Measurements from ENCODE around the gene NLK.
"Not testable (repeated sequence)": the region's sequence is repeated elsewhere in the genome, so short reads cannot be mapped to it uniquely, and the experiment has no call there.

NLK gene

DNA sequence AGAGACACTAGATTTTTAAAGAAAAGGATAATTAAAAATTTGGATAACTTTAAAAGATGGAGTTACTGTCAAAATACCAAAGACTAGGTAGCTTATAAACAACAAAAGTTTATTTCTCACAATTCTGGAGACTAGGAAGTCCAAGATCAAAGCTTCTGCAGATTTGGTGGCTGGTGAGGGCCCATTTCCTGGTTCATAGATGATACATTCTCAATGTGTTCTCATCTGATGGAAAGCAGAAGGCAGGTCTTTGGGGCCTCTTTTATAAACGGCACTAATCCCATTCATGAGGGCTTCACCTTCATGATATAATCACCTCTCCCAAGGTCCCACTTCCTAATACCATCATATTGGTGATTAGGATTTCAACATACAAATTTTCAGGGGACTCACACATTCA lies 33.7 kb downstream of the NLK start:
- in situ Hi-C loops (cut with MboI; ENCODE audit: low pct_unique_long_range_greater_than_20kb, low sequenced_read_pairs, unreplicated experiment), result no loop called here
- DNase-seq (ENCODE audit: low spot score), result no peak
- no peak for TF ChIP-seq CTCF (IDR thresholded peaks at IDR 0.05; ENCODE audit: extremely low read depth, insufficient read depth, missing control alignments)

DNA sequence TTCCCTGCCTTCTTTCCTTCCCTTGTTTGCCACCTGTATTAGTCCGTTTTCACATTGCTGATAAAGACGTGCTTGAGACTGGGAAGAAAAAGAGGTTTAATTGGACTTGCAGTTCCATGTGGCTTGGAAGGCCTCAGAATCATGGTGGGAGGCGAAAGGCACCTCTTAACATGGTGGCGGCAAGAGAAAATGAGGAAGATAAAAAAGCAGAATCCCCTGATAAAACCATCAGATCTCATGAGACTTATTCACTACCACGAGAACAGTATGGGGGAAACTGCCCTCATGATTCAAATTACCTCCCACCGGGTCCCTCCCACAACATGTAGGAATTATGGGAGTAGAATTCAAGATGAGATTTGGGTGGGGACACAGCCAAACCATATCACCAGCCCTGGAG lies 34.7 kb downstream of the NLK start:
- DNase-seq (ENCODE audit: low spot score); in situ Hi-C loops (cut with MboI; ENCODE audit: low pct_unique_long_range_greater_than_20kb, low sequenced_read_pairs, unreplicated experiment): not testable (repeated sequence)

DNA sequence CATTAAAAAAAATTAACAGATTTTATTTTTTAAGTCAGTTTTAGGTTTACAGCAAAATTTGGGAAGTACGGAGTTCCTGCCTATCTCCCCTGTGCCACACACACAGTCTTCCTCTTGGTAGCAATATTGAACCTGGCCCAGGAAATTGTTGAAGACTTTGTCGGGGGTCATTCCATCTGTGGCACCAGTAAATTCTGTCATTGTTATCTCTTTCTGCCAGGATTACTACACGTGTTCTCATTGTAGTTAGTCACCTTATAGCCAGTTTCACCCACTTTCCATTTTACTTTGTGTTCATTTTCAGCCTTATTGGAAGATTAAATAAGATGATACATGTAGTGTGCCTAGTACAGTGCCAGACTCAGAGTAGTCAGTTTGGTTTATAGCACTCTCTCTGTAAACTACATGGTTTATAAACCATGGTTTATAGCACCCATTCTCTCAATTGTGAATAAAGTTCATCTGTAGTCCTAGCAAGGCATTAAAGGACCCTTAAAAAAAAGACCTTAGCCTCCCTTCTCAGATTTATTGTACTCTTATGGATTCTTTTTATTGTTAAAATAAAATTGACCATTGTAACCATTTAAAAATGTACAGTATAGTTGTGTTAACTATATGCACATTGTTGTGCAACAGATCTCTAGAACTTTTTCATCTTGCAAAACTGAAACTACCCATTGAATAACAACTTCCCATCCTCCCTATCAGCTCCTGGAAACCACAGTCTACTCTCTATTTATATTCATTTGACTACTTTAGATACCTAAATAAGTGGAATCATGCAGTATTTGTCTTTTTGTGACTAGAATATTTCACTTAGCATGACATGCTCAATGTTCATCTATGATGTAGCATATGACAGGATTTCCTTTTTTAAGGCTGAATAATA lies 36.1 kb downstream of the NLK start:
- in situ Hi-C loops (cut with MboI; ENCODE audit: low pct_unique_long_range_greater_than_20kb, low sequenced_read_pairs, unreplicated experiment), result no loop called here
- no peak for TF ChIP-seq CTCF (IDR thresholded peaks at IDR 0.05; ENCODE audit: extremely low read depth, insufficient read depth, missing control alignments)
- no peak for DNase-seq (ENCODE audit: low spot score)

- DNase-seq (ENCODE audit: low spot score), result no peak
- TF ChIP-seq CTCF (IDR thresholded peaks at IDR 0.05; ENCODE audit: extremely low read depth, insufficient read depth, missing control alignments), result no peak
- in situ Hi-C loops (cut with MboI; ENCODE audit: low pct_unique_long_range_greater_than_20kb, low sequenced_read_pairs, unreplicated experiment), result no loop called here
These were observed 39.0 kb downstream of the NLK start for GRCh38 chr17:28081467-28081866.

- no peak for TF ChIP-seq CTCF (IDR thresholded peaks at IDR 0.05; ENCODE audit: extremely low read depth, insufficient read depth, missing control alignments)
- DNase-seq (ENCODE audit: low spot score), result no peak
- in situ Hi-C loops (cut with MboI; ENCODE audit: low pct_unique_long_range_greater_than_20kb, low sequenced_read_pairs, unreplicated experiment), result no loop called here
These were observed 43.3 kb downstream of the NLK start for GRCh38 chr17:28085766-28086165.

GRCh38 chr17:28086519-28086918 lies 44.0 kb downstream of the NLK start:
- no peak for DNase-seq (ENCODE audit: low spot score)
- in situ Hi-C loops (cut with MboI; ENCODE audit: low pct_unique_long_range_greater_than_20kb, low sequenced_read_pairs, unreplicated experiment), result no loop called here
- no peak for TF ChIP-seq CTCF (IDR thresholded peaks at IDR 0.05; ENCODE audit: extremely low read depth, insufficient read depth, missing control alignments)

DNA sequence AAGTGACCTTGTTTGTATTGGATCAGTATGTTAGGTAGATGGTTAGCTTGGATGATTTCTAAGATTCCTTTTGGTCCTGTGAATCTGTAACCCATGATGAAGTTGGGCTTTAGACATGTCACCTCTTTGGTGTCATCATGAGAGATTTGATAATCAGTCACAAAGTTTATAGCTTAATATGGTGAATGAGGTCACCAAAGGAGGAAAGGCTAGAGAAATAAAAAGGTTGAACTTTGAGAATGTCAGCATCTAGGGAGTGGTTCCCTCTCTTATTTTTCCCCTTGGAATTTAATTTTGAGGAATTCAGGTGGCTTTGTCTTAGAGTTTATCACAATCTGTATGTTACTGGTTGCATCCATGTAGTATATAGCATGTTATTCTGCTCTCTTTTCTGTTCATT lies 45.3 kb downstream of the NLK start:
- in situ Hi-C loops (cut with MboI; ENCODE audit: low pct_unique_long_range_greater_than_20kb, low sequenced_read_pairs, unreplicated experiment), result no loop called here
- no peak for TF ChIP-seq CTCF (IDR thresholded peaks at IDR 0.05; ENCODE audit: extremely low read depth, insufficient read depth, missing control alignments)
- DNase-seq (ENCODE audit: low spot score), result no peak
